GM18909 (cell line): ENCODE measurements around the gene FGD2.

Experiments used
- ATAC-seq: cut with Tn5 transposase; IDR thresholded peaks from one replicate; pipeline ENCODE4 v1.9.1; 2021; ENCODE audit warnings: mild to moderate bottlenecking; ENCODE audit not compliant: unreplicated experiment, poor library complexity

The FGD2 gene

GRCh38 chr6:37005061-37005810 is at the start of gene FGD2:
FGD2 (plus strand) TSS chr6:37005655; CDS start chr6:37005818, 163 bp downstream.
- ATAC-seq = peak; percentile 67

- no peak for ATAC-seq
These were observed 49.6 kb upstream of the FGD2 start for GRCh38 chr6:36955671-36956445.

- no peak for ATAC-seq
These were observed 49.0 kb upstream of the FGD2 start for GRCh38 chr6:36956446-36956820.

- ATAC-seq = no peak
These were observed 47.6 kb upstream of the FGD2 start for GRCh38 chr6:36957773-36958271.

GRCh38 chr6:36958775-36959554 is 46.5 kb upstream of the FGD2 start:
- no peak for ATAC-seq

GRCh38 chr6:36959555-36960250 is 45.8 kb upstream of the FGD2 start:
- ATAC-seq = no peak

- no peak for ATAC-seq
These were observed 43.7 kb upstream of the FGD2 start for GRCh38 chr6:36961441-36962435.

- no peak for ATAC-seq
These were observed 42.6 kb upstream of the FGD2 start for GRCh38 chr6:36962874-36963273.

- ATAC-seq = no peak
These were observed 41.8 kb upstream of the FGD2 start for GRCh38 chr6:36963451-36964290.

- no peak for ATAC-seq
These were observed 41.1 kb upstream of the FGD2 start for GRCh38 chr6:36964349-36964748.

- no peak for ATAC-seq
These were observed 40.5 kb upstream of the FGD2 start for GRCh38 chr6:36964908-36965307.

GRCh38 chr6:36967301-36967700 is 38.2 kb upstream of the FGD2 start:
- no peak for ATAC-seq

- ATAC-seq = no peak
These were observed 37.7 kb upstream of the FGD2 start for GRCh38 chr6:36967757-36968156.

GRCh38 chr6:36968266-36968977 is 37.0 kb upstream of the FGD2 start:
- no peak for ATAC-seq

- no peak for ATAC-seq
These were observed 36.2 kb upstream of the FGD2 start for GRCh38 chr6:36969240-36969691.

GRCh38 chr6:36969988-36970891 is 35.2 kb upstream of the FGD2 start:
- ATAC-seq = no peak
